Ascending aorta (tissue), 2 donors: ENCODE data around the gene APOA1. TPM values are rescaled to one million over a fixed set of nuclear protein-coding genes. Genes with fewer than 3 reads are reported as not detected.

Experiments used
- DNase-seq, 2 donors: peaks; one replicate each; pipeline ENCODE4 v3.0.0-alpha.2; 2019; ENCODE audit warnings: low spot score in 2 of 2
- H3K27ac ChIP-seq, 2 donors: fragments of 200-600 bp; sonication (generic); one replicate each; pipeline ENCODE4 v1.5.1; 2016 to 2017; ENCODE audit warnings: mild to moderate bottlenecking in 1 of 2
- H3K27me3 ChIP-seq: fragments of 200-600 bp; sonication (generic); one replicate; pipeline ENCODE4 v1.5.1; 2017
- H3K36me3 ChIP-seq, 2 donors: fragments of 200-600 bp; sonication (generic); one replicate each; pipeline ENCODE4 v1.5.1; 2016
- H3K4me1 ChIP-seq, 2 donors: fragments of 200-600 bp; sonication (generic); one replicate each; pipeline ENCODE4 v1.5.1; 2016 to 2017; ENCODE audit warnings: mild to moderate bottlenecking in 1 of 2
- H3K4me3 ChIP-seq, 2 donors: fragments of 200-600 bp; sonication (generic); one replicate each; pipeline ENCODE4 v1.5.1; 2016 to 2017; ENCODE audit warnings: mild to moderate bottlenecking in 1 of 2
- H3K9me3 ChIP-seq, 2 donors: fragments of 200-600 bp; sonication (generic); one replicate each; pipeline ENCODE4 v1.5.1; 2016
- intact Hi-C: fragments of 100-400 bp; cut with DNase I; formaldehyde crosslinking; loops from one replicate; pipeline ENCODE4 v1.15.1; 2023
- total RNA-seq: library from RNA; depleted of rRNA; stranded (reverse); fragments of >200 nt; gene quantifications from one replicate; pipeline ENCODE4 v1.1.0, GENCODE V29; 2016
- TF ChIP-seq, protein P1 (sequence below), 3 experiments: fragments of 200-600 bp in 2 of 3; fragments of 450-650 bp in 1 of 3; sonication (generic) in 2 of 3; IDR thresholded peaks; one replicate each; pipeline ENCODE4 v1.5.1; 2016 to 2019; ENCODE audit warnings: antibody characterized with exemption in 3 of 3, mild to moderate bottlenecking in 1 of 3, moderate library complexity in 1 of 3

APOA1 gene
- total RNA-seq, 1 donor from 2014 or later: 80.3 TPM

DNA sequence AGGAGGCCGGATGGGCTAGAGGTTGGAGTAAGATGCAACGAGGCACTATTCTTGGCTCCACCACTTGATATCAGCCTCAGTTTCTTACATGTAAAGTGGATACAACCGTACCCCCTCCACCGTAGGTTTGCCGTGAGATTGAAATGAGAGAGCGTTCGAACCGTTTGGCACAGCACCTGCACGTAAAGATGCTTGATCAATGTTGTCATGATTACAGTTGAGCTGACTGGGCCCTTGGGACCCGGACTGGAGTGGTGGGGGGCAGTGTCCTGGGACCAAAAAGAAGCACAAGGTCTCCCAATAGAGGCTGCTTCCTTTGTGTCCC, 4.0 kb downstream of the APOA1 start:
- H3K27me3 ChIP-seq: no peaks in the 10 kb centered on the region
- DNase-seq: no peak
- TF ChIP-seq, protein P1, sequence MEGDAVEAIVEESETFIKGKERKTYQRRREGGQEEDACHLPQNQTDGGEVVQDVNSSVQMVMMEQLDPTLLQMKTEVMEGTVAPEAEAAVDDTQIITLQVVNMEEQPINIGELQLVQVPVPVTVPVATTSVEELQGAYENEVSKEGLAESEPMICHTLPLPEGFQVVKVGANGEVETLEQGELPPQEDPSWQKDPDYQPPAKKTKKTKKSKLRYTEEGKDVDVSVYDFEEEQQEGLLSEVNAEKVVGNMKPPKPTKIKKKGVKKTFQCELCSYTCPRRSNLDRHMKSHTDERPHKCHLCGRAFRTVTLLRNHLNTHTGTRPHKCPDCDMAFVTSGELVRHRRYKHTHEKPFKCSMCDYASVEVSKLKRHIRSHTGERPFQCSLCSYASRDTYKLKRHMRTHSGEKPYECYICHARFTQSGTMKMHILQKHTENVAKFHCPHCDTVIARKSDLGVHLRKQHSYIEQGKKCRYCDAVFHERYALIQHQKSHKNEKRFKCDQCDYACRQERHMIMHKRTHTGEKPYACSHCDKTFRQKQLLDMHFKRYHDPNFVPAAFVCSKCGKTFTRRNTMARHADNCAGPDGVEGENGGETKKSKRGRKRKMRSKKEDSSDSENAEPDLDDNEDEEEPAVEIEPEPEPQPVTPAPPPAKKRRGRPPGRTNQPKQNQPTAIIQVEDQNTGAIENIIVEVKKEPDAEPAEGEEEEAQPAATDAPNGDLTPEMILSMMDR (IDR thresholded peaks at IDR 0.05): no peak
- H3K9me3 ChIP-seq: no peaks in the 10 kb centered on the region
- intact Hi-C loops: no loop called here
- H3K4me3 ChIP-seq: no peak overlapping the region
- no peaks in the 10 kb centered on the region for H3K36me3 ChIP-seq
- H3K27ac ChIP-seq: no peak overlapping the region
- H3K4me1 ChIP-seq: peaks cover 11 to 12% of the 10 kb centered on the region in 2 donors

DNA sequence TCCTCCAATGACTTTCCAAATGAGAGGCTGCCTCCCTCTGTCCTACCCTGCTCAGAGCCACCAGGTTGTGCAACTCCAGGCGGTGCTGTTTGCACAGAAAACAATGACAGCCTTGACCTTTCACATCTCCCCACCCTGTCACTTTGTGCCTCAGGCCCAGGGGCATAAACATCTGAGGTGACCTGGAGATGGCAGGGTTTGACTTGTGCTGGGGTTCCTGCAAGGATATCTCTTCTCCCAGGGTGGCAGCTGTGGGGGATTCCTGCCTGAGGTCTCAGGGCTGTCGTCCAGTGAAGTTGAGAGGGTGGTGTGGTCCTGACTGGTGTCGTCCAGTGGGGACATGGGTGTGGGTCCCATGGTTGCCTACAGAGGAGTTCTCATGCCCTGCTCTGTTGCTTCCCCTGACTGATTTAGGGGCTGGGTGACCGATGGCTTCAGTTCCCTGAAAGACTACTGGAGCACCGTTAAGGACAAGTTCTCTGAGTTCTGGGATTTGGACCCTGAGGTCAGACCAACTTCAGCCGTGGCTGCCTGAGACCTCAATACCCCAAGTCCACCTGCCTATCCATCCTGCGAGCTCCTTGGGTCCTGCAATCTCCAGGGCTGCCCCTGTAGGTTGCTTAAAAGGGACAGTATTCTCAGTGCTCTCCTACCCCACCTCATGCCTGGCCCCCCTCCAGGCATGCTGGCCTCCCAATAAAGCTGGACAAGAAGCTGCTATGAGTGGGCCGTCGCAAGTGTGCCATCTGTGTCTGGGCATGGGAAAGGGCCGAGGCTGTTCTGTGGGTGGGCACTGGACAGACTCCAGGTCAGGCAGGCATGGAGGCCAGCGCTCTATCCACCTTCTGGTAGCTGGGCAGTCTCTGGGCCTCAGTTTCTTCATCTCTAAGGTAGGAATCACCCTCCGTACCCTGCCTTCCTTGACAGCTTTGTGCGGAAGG, 4.8 kb downstream of the APOA1 start:
- Histone ChIP-seq H3K27ac (no peak overlapping the region), H3K36me3 (no peaks in the 10 kb centered on the region), H3K9me3 (no peaks in the 10 kb centered on the region), H3K27me3 (no peaks in the 10 kb centered on the region), H3K4me1 (peaks cover 11 to 12% of the 10 kb centered on the region in 2 donors), H3K4me3 (no peak overlapping the region)
- TF ChIP-seq, protein P1 (IDR thresholded peaks at IDR 0.05): no peak
- DNase-seq: no peak
- intact Hi-C loops: no loop called here

DNA sequence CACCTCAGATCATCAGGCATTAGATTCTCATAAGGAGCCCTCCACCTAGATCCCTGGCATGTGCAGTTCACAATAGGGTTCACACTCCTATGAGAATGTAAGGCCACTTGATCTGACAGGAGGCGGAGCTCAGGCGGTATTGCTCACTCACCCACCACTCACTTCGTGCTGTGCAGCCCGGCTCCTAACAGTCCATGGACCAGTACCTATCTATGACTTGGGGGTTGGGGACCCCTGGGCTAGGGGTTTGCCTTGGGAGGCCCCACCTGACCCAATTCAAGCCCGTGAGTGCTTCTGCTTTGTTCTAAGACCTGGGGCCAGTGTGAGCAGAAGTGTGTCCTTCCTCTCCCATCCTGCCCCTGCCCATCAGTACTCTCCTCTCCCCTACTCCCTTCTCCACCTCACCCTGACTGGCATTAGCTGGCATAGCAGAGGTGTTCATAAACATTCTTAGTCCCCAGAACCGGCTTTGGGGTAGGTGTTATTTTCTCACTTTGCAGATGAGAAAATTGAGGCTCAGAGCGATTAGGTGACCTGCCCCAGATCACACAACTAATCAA, 5.6 kb downstream of the APOA1 start:
- Histone ChIP-seq H3K27me3 (no peaks in the 10 kb centered on the region), H3K4me3 (no peak overlapping the region), H3K36me3 (no peaks in the 10 kb centered on the region), H3K9me3 (no peaks in the 10 kb centered on the region), H3K27ac (no peak overlapping the region), H3K4me1 (peaks cover 11 to 12% of the 10 kb centered on the region in 2 donors)
- TF ChIP-seq, protein P1 (IDR thresholded peaks at IDR 0.05): no peak
- DNase-seq: no peak
- intact Hi-C loops: no loop called here

DNA sequence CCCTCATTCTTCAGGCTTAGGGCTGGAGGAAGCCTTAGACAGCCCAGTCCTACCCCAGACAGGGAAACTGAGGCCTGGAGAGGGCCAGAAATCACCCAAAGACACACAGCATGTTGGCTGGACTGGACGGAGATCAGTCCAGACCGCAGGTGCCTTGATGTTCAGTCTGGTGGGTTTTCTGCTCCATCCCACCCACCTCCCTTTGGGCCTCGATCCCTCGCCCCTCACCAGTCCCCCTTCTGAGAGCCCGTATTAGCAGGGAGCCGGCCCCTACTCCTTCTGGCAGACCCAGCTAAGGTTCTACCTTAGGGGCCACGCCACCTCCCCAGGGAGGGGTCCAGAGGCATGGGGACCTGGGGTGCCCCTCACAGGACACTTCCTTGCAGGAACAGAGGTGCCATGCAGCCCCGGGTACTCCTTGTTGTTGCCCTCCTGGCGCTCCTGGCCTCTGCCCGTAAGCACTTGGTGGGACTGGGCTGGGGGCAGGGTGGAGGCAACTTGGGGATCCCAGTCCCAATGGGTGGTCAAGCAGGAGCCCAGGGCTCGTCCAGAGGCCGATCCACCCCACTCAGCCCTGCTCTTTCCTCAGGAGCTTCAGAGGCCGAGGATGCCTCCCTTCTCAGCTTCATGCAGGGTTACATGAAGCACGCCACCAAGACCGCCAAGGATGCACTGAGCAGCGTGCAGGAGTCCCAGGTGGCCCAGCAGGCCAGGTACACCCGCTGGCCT, 7.1 kb downstream of the APOA1 start:
- Histone ChIP-seq H3K27me3 (no peaks in the 10 kb centered on the region), H3K36me3 (no peaks in the 10 kb centered on the region), H3K9me3 (no peaks in the 10 kb centered on the region), H3K27ac (no peak overlapping the region), H3K4me1 (peaks cover 5 to 6% of the 10 kb centered on the region in 2 donors), H3K4me3 (no peak overlapping the region)
- no peak for DNase-seq
- intact Hi-C loops: no loop called here
- TF ChIP-seq, protein P1 (IDR thresholded peaks at IDR 0.05): no peak

DNA sequence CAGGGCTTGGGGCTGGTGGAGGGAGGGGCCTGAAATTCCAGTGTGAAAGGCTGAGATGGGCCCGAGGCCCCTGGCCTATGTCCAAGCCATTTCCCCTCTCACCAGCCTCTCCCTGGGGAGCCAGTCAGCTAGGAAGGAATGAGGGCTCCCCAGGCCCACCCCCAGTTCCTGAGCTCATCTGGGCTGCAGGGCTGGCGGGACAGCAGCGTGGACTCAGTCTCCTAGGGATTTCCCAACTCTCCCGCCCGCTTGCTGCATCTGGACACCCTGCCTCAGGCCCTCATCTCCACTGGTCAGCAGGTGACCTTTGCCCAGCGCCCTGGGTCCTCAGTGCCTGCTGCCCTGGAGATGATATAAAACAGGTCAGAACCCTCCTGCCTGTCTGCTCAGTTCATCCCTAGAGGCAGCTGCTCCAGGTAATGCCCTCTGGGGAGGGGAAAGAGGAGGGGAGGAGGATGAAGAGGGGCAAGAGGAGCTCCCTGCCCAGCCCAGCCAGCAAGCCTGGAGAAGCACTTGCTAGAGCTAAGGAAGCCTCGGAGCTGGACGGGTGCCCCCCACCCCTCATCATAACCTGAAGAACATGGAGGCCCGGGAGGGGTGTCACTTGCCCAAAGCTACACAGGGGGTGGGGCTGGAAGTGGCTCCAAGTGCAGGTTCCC, 7.8 kb downstream of the APOA1 start, which contains the start of gene APOC3:
Gene APOC3, plus strand, starts transcription at position 383 of the 659 bp plus-strand sequence. CDS start 676 bp downstream, outside the sequence.
- Histone ChIP-seq H3K36me3 (no peaks in the 10 kb centered on the region), H3K9me3 (no peaks in the 10 kb centered on the region), H3K4me1 (no peaks in the 10 kb centered on the region), H3K27ac (no peak within 1 kb of the TSS), H3K27me3 (no peaks in the 10 kb centered on the region), H3K4me3 (no peak within 1 kb of the TSS)
- TF ChIP-seq, protein P1 (IDR thresholded peaks at IDR 0.05): no peak
- intact Hi-C loops: no loop called here
- no peak for DNase-seq
